ENCODE data around the gene CHMP1A.

DNA sequence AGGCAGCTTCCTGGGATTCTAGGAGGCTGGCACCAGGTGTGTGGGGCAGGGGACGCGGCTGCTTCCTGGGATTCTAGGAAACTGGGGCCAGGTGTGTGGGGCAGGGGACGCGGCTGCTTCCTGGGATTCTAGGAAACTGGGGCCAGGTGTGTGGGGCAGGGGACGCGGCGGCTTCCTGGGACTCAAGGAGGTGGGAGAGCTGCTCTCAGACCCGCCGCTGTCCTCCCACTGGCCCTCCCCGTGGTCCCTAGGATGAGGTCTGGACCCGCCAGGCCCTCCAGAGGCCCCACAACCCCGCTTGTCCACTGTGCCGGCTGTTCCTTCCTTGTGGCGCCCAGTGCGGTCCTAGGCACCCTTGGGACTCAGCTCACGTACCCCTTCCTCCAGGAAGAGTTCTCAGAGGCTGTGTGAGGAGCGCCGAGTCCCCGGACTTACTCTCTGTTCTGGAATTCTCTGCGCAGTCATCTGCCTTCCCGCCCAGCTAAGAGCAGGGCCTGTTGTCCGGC is 43.5 kb downstream of the CHMP1A start:
- TF ChIP-seq, protein P1, sequence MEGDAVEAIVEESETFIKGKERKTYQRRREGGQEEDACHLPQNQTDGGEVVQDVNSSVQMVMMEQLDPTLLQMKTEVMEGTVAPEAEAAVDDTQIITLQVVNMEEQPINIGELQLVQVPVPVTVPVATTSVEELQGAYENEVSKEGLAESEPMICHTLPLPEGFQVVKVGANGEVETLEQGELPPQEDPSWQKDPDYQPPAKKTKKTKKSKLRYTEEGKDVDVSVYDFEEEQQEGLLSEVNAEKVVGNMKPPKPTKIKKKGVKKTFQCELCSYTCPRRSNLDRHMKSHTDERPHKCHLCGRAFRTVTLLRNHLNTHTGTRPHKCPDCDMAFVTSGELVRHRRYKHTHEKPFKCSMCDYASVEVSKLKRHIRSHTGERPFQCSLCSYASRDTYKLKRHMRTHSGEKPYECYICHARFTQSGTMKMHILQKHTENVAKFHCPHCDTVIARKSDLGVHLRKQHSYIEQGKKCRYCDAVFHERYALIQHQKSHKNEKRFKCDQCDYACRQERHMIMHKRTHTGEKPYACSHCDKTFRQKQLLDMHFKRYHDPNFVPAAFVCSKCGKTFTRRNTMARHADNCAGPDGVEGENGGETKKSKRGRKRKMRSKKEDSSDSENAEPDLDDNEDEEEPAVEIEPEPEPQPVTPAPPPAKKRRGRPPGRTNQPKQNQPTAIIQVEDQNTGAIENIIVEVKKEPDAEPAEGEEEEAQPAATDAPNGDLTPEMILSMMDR (IDR thresholded peaks at IDR 0.05 in 8 of 11, conservative IDR thresholded peaks at IDR 0.05 in 3 of 11): no peak
- TF ChIP-seq POLR2A (IDR thresholded peaks at IDR 0.05): no peak
